HepG2 (cell line): ENCODE measurements around the gene SLC39A8. TPM values are rescaled to one million over a fixed set of nuclear protein-coding genes. Genes with fewer than 3 reads are reported as not detected.

Source experiments
- DR1 ChIP-seq: sonication (generic); formaldehyde crosslinking; IDR thresholded peaks from 2 replicates; pipeline ENCODE4 v1.8.0; 2021; ENCODE audit warnings: mild to moderate bottlenecking, missing genetic modification reagents, inconsistent platforms
- EEA1 ChIP-seq: sonication (generic); formaldehyde crosslinking; IDR thresholded peaks from 2 replicates; pipeline ENCODE4 v1.5.1; 2020; ENCODE audit warnings: mild to moderate bottlenecking, missing genetic modification reagents, borderline replicate concordance
- GTF2F1 ChIP-seq: fragments of 150-350 bp; IDR thresholded peaks from 2 replicates; pipeline ENCODE4 v1.6.1; 2014; ENCODE audit warnings: low read length
- NONO ChIP-seq, 2 experiments: fragments of 450-650 bp in 1 of 2; sonication (generic) in 1 of 2; formaldehyde crosslinking in 1 of 2; IDR thresholded peaks in 1 of 2; conservative IDR thresholded peaks in 1 of 2; 2 replicates each; pipeline versions ENCODE4 v1.6.1 to v1.8.0; 2017 to 2022; ENCODE audit warnings: mild to moderate bottlenecking in 1 of 2, missing genetic modification reagents in 1 of 2, moderate library complexity in 1 of 2
- NPAS2 ChIP-seq: sonication (generic); formaldehyde crosslinking; IDR thresholded peaks from 2 replicates; pipeline ENCODE4 v1.8.0; 2022; ENCODE audit warnings: mild to moderate bottlenecking, missing genetic modification reagents, borderline replicate concordance
- NR2C2 ChIP-seq: sonication (generic); formaldehyde crosslinking; IDR thresholded peaks from 2 replicates; pipeline ENCODE4 v1.4.0; 2020; ENCODE audit warnings: missing genetic modification reagents, mild to moderate bottlenecking, moderate library complexity, borderline replicate concordance
- RBFOX2 ChIP-seq: fragments of 200-400 bp; formaldehyde crosslinking; IDR thresholded peaks from 2 replicates; pipeline ENCODE4 v1.6.1; 2017; ENCODE audit warnings: low read depth, mild to moderate bottlenecking, low read length
- RFX3 ChIP-seq: IDR thresholded peaks from 2 replicates; pipeline ENCODE4 v1.6.1; 2016; ENCODE audit warnings: missing biosample characterization, missing genetic modification reagents
- SP5 ChIP-seq: IDR thresholded peaks from 2 replicates; pipeline ENCODE4 v1.6.1; 2016; ENCODE audit warnings: low read depth, borderline replicate concordance
- TFDP1 ChIP-seq: IDR thresholded peaks from 2 replicates; pipeline ENCODE4 v1.6.1; 2016; ENCODE audit warnings: missing compliant biosample characterization, missing genetic modification reagents, borderline replicate concordance
- ZBTB7A ChIP-seq: sonication (generic); formaldehyde crosslinking; IDR thresholded peaks from 2 replicates; pipeline ENCODE4 v1.8.0; 2022; ENCODE audit warnings: mild to moderate bottlenecking, missing genetic modification reagents
- ZNF274 ChIP-seq: sonication (generic); formaldehyde crosslinking; IDR thresholded peaks from 2 replicates; pipeline ENCODE4 v1.5.1; 2020; ENCODE audit warnings: mild to moderate bottlenecking, missing genetic modification reagents
- ZNF367 ChIP-seq: sonication (generic); formaldehyde crosslinking; IDR thresholded peaks from 2 replicates; pipeline ENCODE4 v1.4.0; 2020; ENCODE audit warnings: missing genetic modification reagents, borderline replicate concordance
- ZNF451 ChIP-seq: sonication (generic); formaldehyde crosslinking; IDR thresholded peaks from 2 replicates; pipeline ENCODE4 v1.5.0; 2020; ENCODE audit warnings: mild to moderate bottlenecking, missing genetic modification reagents
- ZNF563 ChIP-seq: sonication (generic); formaldehyde crosslinking; IDR thresholded peaks from 2 replicates; pipeline ENCODE4 v1.8.0; 2022; ENCODE audit warnings: mild to moderate bottlenecking, moderate library complexity, missing genetic modification reagents
- ZNF574 ChIP-seq: sonication (generic); formaldehyde crosslinking; IDR thresholded peaks from 2 replicates; pipeline ENCODE4 v1.4.0; 2020; ENCODE audit warnings: missing genetic modification reagents
- ZNF607 ChIP-seq: sonication (generic); formaldehyde crosslinking; IDR thresholded peaks from 2 replicates; pipeline ENCODE4 v1.5.1; 2020; ENCODE audit warnings: missing genetic modification reagents, mild to moderate bottlenecking, borderline replicate concordance
- ZNF616 ChIP-seq: sonication (generic); formaldehyde crosslinking; IDR thresholded peaks from 2 replicates; pipeline ENCODE4 v1.5.0; 2020; ENCODE audit warnings: low read depth, mild to moderate bottlenecking, missing genetic modification reagents
- ZNF674 ChIP-seq: sonication (generic); formaldehyde crosslinking; IDR thresholded peaks from 2 replicates; pipeline ENCODE4 v1.5.0; 2020; ENCODE audit warnings: low read depth, mild to moderate bottlenecking, missing genetic modification reagents
- ZNF768 ChIP-seq: sonication (generic); formaldehyde crosslinking; IDR thresholded peaks from 2 replicates; pipeline ENCODE4 v1.4.0; 2020; ENCODE audit warnings: missing genetic modification reagents
- polyA plus RNA-seq, 8 experiments: library from polyadenylated mRNA; depleted of rRNA in 3 of 8; stranded (reverse) in 7 of 8; unstranded in 1 of 8; fragments of >200 nt; fragmentation: Illumina TruSeq in 4 of 8; extraction: Trizol in 4 of 8; gene quantifications; 2 replicates each; pipeline versions ENCODE4 v1.2.1 to v1.2.3, GENCODE V29; 2011 to 2016; ENCODE audit warnings: low read depth in 4 of 8, missing spikeins in 1 of 8, mixed read lengths in 1 of 8; ENCODE audit not compliant: insufficient read depth in 1 of 8
- total RNA-seq, 5 experiments: library from RNA; depleted of rRNA; stranded (reverse); fragments of >200 nt; fragmentation: Illumina TruSeq; extraction: Trizol; gene quantifications; 2 replicates each; pipeline ENCODE4 v1.2.3, GENCODE V29; 2016; ENCODE audit warnings: low read depth in 1 of 5
- TF ChIP-seq, protein P1 (sequence below): sonication (generic); formaldehyde crosslinking; IDR thresholded peaks from 2 replicates; pipeline ENCODE4 v1.8.0; 2022; ENCODE audit warnings: missing genetic modification reagents, low read depth, mild to moderate bottlenecking, borderline replicate concordance
- TF ChIP-seq, protein P2 (sequence below): sonication (generic); formaldehyde crosslinking; IDR thresholded peaks from 2 replicates; pipeline ENCODE4 v1.8.1; 2023; ENCODE audit warnings: mild to moderate bottlenecking, missing genetic modification reagents

The SLC39A8 gene
- total and polyA plus RNA-seq, 2 of the 13 experiments (the other 11 are each of a cell fraction or from before 2014, with no cell fraction given): 0.22 to 0.38 TPM

GRCh38 chr4:102344954-102345794 lies at the start of gene SLC39A8 (continued):
- 0 out of 2 replicates have a peak, but pooled peaks have one; percentile 24 for TF ChIP-seq ZNF574 (CRISPR knock-in tag)
- TF ChIP-seq ZNF674 (CRISPR knock-in tag): 0 out of 2 replicates have a peak, but pooled peaks have one; percentile 15
- no peak for TF ChIP-seq NPAS2 (CRISPR knock-in tag)
- no peak for TF ChIP-seq GTF2F1
- no peak for TF ChIP-seq DR1
- no peak for TF ChIP-seq RBFOX2
- peak; percentile 51 for TF ChIP-seq ZNF274 (CRISPR knock-in tag)
- no peak for TF ChIP-seq ZNF367 (CRISPR knock-in tag)
- TF ChIP-seq ZNF616 (CRISPR knock-in tag): no peak
- peak; percentile 36; the same call in 1 of the 2 replicates for TF ChIP-seq EEA1 (CRISPR knock-in tag)
- TF ChIP-seq ZNF607 (CRISPR knock-in tag): no peak
- TF ChIP-seq TFDP1: peak; percentile 89
- TF ChIP-seq ZNF563 (CRISPR knock-in tag): 0 out of 2 replicates have a peak, but pooled peaks have one; percentile 41
- TF ChIP-seq NR2C2 (CRISPR knock-in tag): no peak
- no peak for TF ChIP-seq NONO (IDR thresholded peaks at IDR 0.05)
- 0 out of 2 replicates have a peak, but pooled peaks have one; percentile 49 for TF ChIP-seq NONO (CRISPR knock-in tag; conservative IDR thresholded peaks at IDR 0.05)
- TF ChIP-seq RFX3 (CRISPR knock-in tag): no peak
- no peak for TF ChIP-seq ZNF451 (CRISPR knock-in tag)
- TF ChIP-seq, protein P1, sequence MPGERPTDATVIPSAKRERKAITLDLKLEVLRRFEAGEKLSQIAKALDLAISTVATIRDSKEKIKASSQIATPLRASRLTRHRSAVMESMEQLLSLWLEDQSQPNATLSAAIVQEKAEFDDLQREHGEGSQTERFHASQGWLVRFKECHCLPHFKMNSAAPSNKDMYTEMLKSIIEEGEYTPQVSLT (CRISPR knock-in tag): no peak
- peak; percentile 73; the same call in 1 of the 2 replicates for TF ChIP-seq ZBTB7A (CRISPR knock-in tag)
- peak; percentile 72; the same call in 1 of the 2 replicates for TF ChIP-seq ZNF768 (CRISPR knock-in tag)
- TF ChIP-seq SP5 (CRISPR knock-in tag): peak; percentile 50; the same call in 1 of the 2 replicates
- TF ChIP-seq, protein P2, sequence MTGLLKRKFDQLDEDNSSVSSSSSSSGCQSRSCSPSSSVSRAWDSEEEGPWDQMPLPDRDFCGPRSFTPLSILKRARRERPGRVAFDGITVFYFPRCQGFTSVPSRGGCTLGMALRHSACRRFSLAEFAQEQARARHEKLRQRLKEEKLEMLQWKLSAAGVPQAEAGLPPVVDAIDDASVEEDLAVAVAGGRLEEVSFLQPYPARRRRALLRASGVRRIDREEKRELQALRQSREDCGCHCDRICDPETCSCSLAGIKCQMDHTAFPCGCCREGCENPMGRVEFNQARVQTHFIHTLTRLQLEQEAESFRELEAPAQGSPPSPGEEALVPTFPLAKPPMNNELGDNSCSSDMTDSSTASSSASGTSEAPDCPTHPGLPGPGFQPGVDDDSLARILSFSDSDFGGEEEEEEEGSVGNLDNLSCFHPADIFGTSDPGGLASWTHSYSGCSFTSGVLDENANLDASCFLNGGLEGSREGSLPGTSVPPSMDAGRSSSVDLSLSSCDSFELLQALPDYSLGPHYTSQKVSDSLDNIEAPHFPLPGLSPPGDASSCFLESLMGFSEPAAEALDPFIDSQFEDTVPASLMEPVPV: no peak
